Measurements from ENCODE around the gene MED15.

- TF ChIP-seq CTCF (IDR thresholded peaks at IDR 0.05) (no peak), POLR2A (IDR thresholded peaks at IDR 0.05) (no peak)
These were observed 10.0 kb upstream of the MED15 start for GRCh38 chr22:20497426-20497825.

All from lower leg skin (tissue), 3 donors.